Liver (tissue), 9 donors: ENCODE measurements around the gene CSN3. TPM values are rescaled to one million over a fixed set of nuclear protein-coding genes. Genes with fewer than 3 reads are reported as not detected.
"Not testable (repeated sequence)": the region's sequence is repeated elsewhere in the genome, so short reads cannot be mapped to it uniquely, and the experiment has no call there.

Experiments used
- DNase-seq: peaks from one replicate; pipeline ENCODE4 v3.0.0-alpha.2; 2017; ENCODE audit warnings: low spot score
- H3K27ac ChIP-seq, 2 donors: one replicate each; pipeline ENCODE4 v1.7.0; 2013; ENCODE audit warnings: inconsistent platforms in 2 of 2, low read length in 2 of 2, control low read depth in 1 of 2, low read depth in 1 of 2, mild to moderate bottlenecking in 1 of 2
- H3K27me3 ChIP-seq, 4 donors: one replicate each; pipeline versions ENCODE4 v1.6.1 to v1.7.0; 2013; ENCODE audit warnings: low read length in 3 of 4, inconsistent platforms in 1 of 4, mild to moderate bottlenecking in 1 of 4, moderate library complexity in 1 of 4; ENCODE audit not compliant: control insufficient read depth in 4 of 4, insufficient read depth in 4 of 4
- H3K36me3 ChIP-seq, 4 donors: one replicate each; pipeline versions ENCODE4 v1.6.1 to v1.7.0; 2013; ENCODE audit warnings: low read length in 3 of 4, mild to moderate bottlenecking in 3 of 4, low read depth in 1 of 4, moderate library complexity in 1 of 4; ENCODE audit not compliant: control insufficient read depth in 4 of 4, insufficient read depth in 3 of 4
- H3K4me1 ChIP-seq, 4 donors: one replicate each; pipeline versions ENCODE4 v1.6.1 to v1.7.0; 2013; ENCODE audit warnings: low read length in 3 of 4, mild to moderate bottlenecking in 3 of 4, moderate library complexity in 1 of 4; ENCODE audit not compliant: control insufficient read depth in 4 of 4, insufficient read depth in 4 of 4
- H3K4me3 ChIP-seq, 3 donors: one replicate each; pipeline versions ENCODE4 v1.6.1 to v1.7.0; 2013; ENCODE audit warnings: low read length in 3 of 3, control low read depth in 1 of 3, low read depth in 1 of 3, mild to moderate bottlenecking in 1 of 3
- H3K9ac ChIP-seq, 2 donors: one replicate each; pipeline ENCODE4 v1.7.0; 2013; ENCODE audit warnings: low read length in 2 of 2, mild to moderate bottlenecking in 2 of 2, moderate library complexity in 2 of 2, control low read depth in 1 of 2, low read depth in 1 of 2
- H3K9me3 ChIP-seq, 4 donors: one replicate each; pipeline versions ENCODE4 v1.6.1 to v1.7.0; 2013; ENCODE audit warnings: low read length in 3 of 4; ENCODE audit not compliant: control insufficient read depth in 4 of 4
- EGR1 ChIP-seq, 2 donors: IDR thresholded peaks; 2 replicates each; pipeline ENCODE4 v1.6.1; 2016 to 2018; ENCODE audit warnings: antibody characterized with exemption in 2 of 2, low read depth in 2 of 2
- FOXA1 ChIP-seq: IDR thresholded peaks from 2 replicates; pipeline ENCODE4 v1.6.1; 2016; ENCODE audit warnings: antibody characterized with exemption
- FOXA2 ChIP-seq: IDR thresholded peaks from 2 replicates; pipeline ENCODE4 v1.6.1; 2016; ENCODE audit warnings: antibody characterized with exemption
- GABPA ChIP-seq, 2 donors: IDR thresholded peaks in 1 of 2; conservative IDR thresholded peaks in 1 of 2; 2 replicates each; pipeline ENCODE4 v1.6.1; 2016; ENCODE audit warnings: antibody characterized with exemption in 2 of 2, mild to moderate bottlenecking in 1 of 2, moderate library complexity in 1 of 2
- HNF4A ChIP-seq, 2 donors: conservative IDR thresholded peaks; 2 replicates each; pipeline ENCODE4 v1.6.1; 2016; ENCODE audit warnings: antibody characterized with exemption in 2 of 2, mild to moderate bottlenecking in 2 of 2
- HNF4G ChIP-seq: IDR thresholded peaks from 2 replicates; pipeline ENCODE4 v1.6.1; 2016; ENCODE audit warnings: antibody characterized with exemption
- JUND ChIP-seq, 2 donors: IDR thresholded peaks; 2 replicates each; pipeline ENCODE4 v1.6.1; 2016; ENCODE audit warnings: antibody characterized with exemption in 2 of 2
- NR2F2 ChIP-seq: IDR thresholded peaks from 2 replicates; pipeline ENCODE4 v1.6.1; 2016; ENCODE audit warnings: antibody characterized with exemption
- RAD21 ChIP-seq, 2 donors: IDR thresholded peaks; 2 replicates each; pipeline ENCODE4 v1.6.1; 2016; ENCODE audit warnings: antibody characterized with exemption in 2 of 2, mild to moderate bottlenecking in 2 of 2
- RXRA ChIP-seq, 2 donors: IDR thresholded peaks; 2 replicates each; pipeline ENCODE4 v1.6.1; 2017 to 2018; ENCODE audit warnings: antibody characterized with exemption in 2 of 2, mild to moderate bottlenecking in 1 of 2
- SP1 ChIP-seq: IDR thresholded peaks from 2 replicates; pipeline ENCODE4 v1.6.1; 2018; ENCODE audit warnings: antibody characterized with exemption, mild to moderate bottlenecking
- TAF1 ChIP-seq: conservative IDR thresholded peaks from 2 replicates; pipeline ENCODE4 v1.6.1; 2016; ENCODE audit warnings: antibody characterized with exemption, mild to moderate bottlenecking
- YY1 ChIP-seq: IDR thresholded peaks from 2 replicates; pipeline ENCODE4 v1.6.1; 2016; ENCODE audit warnings: antibody characterized with exemption, mild to moderate bottlenecking
- WGBS: extraction: QIAGEN DNeasy Blood & Tissue Kit; methylation state at CpG from one replicate; pipeline ENCODE4 v1.1.7; 2013; 5-methylcytosine and 5-hydroxymethylcytosine counted together
- polyA plus RNA-seq, 2 donors: library from polyadenylated mRNA; stranded (reverse) in 1 of 2; unstranded in 1 of 2; fragments of 200-250 nt in 1 of 2; fragments of >200 nt in 1 of 2; fragmentation: Nextera tagmentation in 1 of 2; extraction: Ambion mirVana in 1 of 2; gene quantifications; one replicate each; pipeline versions ENCODE4 v1.2.1 to v1.2.3, GENCODE V29; 2013 to 2015
- total RNA-seq, 2 donors: library from RNA; depleted of rRNA; stranded (reverse); fragments of >200 nt; gene quantifications; one replicate each; pipeline ENCODE4 v1.2.3, GENCODE V29; 2014
- TF ChIP-seq, protein P1 (sequence below): IDR thresholded peaks from 2 replicates; pipeline ENCODE4 v1.6.1; 2016; ENCODE audit warnings: antibody characterized with exemption
- TF ChIP-seq, protein P2 (sequence below): IDR thresholded peaks from 2 replicates; pipeline ENCODE4 v1.6.1; 2016; ENCODE audit warnings: antibody characterized with exemption
- TF ChIP-seq, protein P3 (sequence below): fragments of 150-350 bp; IDR thresholded peaks from 2 replicates; pipeline ENCODE4 v1.5.1; 2017; ENCODE audit warnings: improper control_type of control experiment, low read depth, low read length; ENCODE audit not compliant: missing input control
- TF ChIP-seq, protein P4 (sequence below): IDR thresholded peaks from 2 replicates; pipeline ENCODE4 v1.6.1; 2016; ENCODE audit warnings: antibody characterized with exemption
- TF ChIP-seq, protein P5 (sequence below): IDR thresholded peaks from 2 replicates; pipeline ENCODE4 v1.6.1; 2016; ENCODE audit warnings: antibody characterized with exemption, mild to moderate bottlenecking
- donor health status: healthy.
- donor health status: healthy.
- donor health status: healthy.
- donor health status: healthy.
- donor health status: healthy.

Gene CSN3, protein sequence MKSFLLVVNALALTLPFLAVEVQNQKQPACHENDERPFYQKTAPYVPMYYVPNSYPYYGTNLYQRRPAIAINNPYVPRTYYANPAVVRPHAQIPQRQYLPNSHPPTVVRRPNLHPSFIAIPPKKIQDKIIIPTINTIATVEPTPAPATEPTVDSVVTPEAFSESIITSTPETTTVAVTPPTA
- total RNA-seq (not detected), polyA plus RNA-seq (not detected)

DNA sequence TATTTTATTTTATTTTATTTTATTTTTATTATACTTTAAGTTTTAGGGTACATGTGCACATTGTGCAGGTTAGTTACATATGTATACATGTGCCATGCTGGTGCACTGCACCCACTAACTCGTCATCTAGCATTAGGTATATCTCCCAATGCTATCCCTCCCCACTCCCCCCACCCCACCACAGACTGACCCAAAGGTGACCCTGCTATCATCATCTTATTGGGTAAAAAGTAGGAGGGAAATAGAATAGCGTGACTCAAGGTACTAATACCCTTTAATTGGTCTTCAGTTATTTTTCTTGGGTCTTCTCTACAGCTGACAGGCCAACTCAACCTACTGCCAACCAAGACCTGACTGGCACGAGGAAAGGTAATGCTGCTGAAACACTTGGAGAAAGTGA lies at the start of gene CSN3:
Gene CSN3, plus strand, starts transcription at position 301 of the 400 bp plus-strand sequence. CDS start 2,223 bp downstream, outside the sequence.
- not testable (repeated sequence) for H3K4me3 ChIP-seq, H3K27ac ChIP-seq, H3K9ac ChIP-seq, H3K9me3 ChIP-seq, DNase-seq, H3K27me3 ChIP-seq, H3K4me1 ChIP-seq, H3K36me3 ChIP-seq
- WGBS, result 92% methylated on average over 3 of the region's 3 CpGs

DNA sequence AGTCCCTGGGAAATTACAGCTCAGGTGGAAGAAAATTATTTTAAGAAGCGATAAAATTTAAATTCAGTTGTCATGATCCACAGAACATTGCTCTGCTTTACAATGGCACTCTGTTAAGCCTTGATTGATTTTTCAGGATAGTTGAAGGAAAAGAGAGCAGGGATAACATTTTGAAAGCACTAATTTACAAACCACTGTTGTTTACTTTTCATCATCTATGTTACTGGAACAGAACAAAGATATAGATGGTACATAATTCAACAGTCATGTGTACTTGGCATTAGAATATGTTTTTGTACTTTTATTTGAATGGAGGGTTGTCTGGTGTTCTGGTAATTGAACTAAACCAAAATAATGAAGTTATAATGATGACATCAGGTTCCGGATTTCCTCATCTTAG lies 49.5 kb upstream of the CSN3 start:
- H3K27me3 ChIP-seq, result no peaks in the 10 kb centered on the region
- no peak overlapping the region for H3K9ac ChIP-seq
- H3K27ac ChIP-seq, result no peak overlapping the region
- 91% methylated on average over 2 of the region's 2 CpGs for WGBS
- H3K4me3 ChIP-seq, result no peak overlapping the region
- no peak for DNase-seq
- H3K4me1 ChIP-seq, result peaks cover 0 to 1% (median 0%) of the 10 kb centered on the region in 4 donors
- no peaks in the 10 kb centered on the region for H3K9me3 ChIP-seq
- TF ChIP-seq FOXA2 (peak; percentile 15), HNF4A (conservative IDR thresholded peaks at IDR 0.05) (no peak)
- H3K36me3 ChIP-seq, result no peaks in the 10 kb centered on the region

DNA sequence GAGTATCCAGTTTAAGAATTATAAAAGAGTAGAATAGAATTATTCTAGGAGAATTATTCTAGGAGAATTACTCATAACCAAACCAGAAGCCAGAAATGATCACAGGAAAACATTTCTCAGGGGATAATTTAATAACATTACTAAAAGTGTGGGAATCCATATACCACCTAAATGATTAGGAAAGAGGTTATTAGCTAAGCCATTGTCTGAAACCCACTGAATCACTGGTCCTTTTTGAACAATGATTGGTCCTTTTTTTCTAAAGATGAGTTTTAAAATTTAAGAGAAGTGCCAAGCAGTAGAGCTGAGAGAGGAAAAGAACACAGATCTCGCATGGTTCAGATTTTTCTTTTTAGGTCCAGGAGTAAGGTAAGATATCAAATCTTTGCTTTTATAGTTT lies 47.0 kb upstream of the CSN3 start, which contains the start of gene ODAM:
Gene ODAM, plus strand, starts transcription at position 301 of the 400 bp plus-strand sequence. CDS start 819 bp downstream, outside the sequence.
- Histone ChIP-seq H3K4me3 (no peak within 1 kb of the TSS), H3K4me1 (peaks cover 0 to 1% (median 0%) of the 10 kb centered on the region in 4 donors), H3K9ac (no peak within 1 kb of the TSS), H3K27ac (no peak within 1 kb of the TSS), H3K27me3 (no peaks in the 10 kb centered on the region), H3K9me3 (no peaks in the 10 kb centered on the region), H3K36me3 (no peaks in the 10 kb centered on the region)
- TF ChIP-seq SP1, result no peak
- no peak for TF ChIP-seq HNF4G
- no peak for TF ChIP-seq YY1
- no peak for TF ChIP-seq RXRA (IDR thresholded peaks at IDR 0.05)
- TF ChIP-seq, protein P1, sequence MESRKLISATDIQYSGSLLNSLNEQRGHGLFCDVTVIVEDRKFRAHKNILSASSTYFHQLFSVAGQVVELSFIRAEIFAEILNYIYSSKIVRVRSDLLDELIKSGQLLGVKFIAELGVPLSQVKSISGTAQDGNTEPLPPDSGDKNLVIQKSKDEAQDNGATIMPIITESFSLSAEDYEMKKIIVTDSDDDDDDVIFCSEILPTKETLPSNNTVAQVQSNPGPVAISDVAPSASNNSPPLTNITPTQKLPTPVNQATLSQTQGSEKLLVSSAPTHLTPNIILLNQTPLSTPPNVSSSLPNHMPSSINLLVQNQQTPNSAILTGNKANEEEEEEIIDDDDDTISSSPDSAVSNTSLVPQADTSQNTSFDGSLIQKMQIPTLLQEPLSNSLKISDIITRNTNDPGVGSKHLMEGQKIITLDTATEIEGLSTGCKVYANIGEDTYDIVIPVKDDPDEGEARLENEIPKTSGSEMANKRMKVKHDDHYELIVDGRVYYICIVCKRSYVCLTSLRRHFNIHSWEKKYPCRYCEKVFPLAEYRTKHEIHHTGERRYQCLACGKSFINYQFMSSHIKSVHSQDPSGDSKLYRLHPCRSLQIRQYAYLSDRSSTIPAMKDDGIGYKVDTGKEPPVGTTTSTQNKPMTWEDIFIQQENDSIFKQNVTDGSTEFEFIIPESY, result no peak
- TF ChIP-seq GABPA (IDR thresholded peaks at IDR 0.05 in 1 of 2, conservative IDR thresholded peaks at IDR 0.05 in 1 of 2), result no peak
- no peak for TF ChIP-seq NR2F2
- no peak for TF ChIP-seq FOXA2
- TF ChIP-seq RAD21 (IDR thresholded peaks at IDR 0.05), result no peak
- TF ChIP-seq, protein P2, sequence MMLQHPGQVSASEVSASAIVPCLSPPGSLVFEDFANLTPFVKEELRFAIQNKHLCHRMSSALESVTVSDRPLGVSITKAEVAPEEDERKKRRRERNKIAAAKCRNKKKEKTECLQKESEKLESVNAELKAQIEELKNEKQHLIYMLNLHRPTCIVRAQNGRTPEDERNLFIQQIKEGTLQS, result no peak
- TF ChIP-seq, protein P3, sequence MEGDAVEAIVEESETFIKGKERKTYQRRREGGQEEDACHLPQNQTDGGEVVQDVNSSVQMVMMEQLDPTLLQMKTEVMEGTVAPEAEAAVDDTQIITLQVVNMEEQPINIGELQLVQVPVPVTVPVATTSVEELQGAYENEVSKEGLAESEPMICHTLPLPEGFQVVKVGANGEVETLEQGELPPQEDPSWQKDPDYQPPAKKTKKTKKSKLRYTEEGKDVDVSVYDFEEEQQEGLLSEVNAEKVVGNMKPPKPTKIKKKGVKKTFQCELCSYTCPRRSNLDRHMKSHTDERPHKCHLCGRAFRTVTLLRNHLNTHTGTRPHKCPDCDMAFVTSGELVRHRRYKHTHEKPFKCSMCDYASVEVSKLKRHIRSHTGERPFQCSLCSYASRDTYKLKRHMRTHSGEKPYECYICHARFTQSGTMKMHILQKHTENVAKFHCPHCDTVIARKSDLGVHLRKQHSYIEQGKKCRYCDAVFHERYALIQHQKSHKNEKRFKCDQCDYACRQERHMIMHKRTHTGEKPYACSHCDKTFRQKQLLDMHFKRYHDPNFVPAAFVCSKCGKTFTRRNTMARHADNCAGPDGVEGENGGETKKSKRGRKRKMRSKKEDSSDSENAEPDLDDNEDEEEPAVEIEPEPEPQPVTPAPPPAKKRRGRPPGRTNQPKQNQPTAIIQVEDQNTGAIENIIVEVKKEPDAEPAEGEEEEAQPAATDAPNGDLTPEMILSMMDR, result no peak
- no peak for TF ChIP-seq JUND (IDR thresholded peaks at IDR 0.05)
- TF ChIP-seq TAF1, result no peak
- TF ChIP-seq EGR1 (IDR thresholded peaks at IDR 0.05; ENCODE audit: low read depth in 2 of 2), result no peak
- TF ChIP-seq HNF4A (conservative IDR thresholded peaks at IDR 0.05), result no peak
- TF ChIP-seq, protein P4, sequence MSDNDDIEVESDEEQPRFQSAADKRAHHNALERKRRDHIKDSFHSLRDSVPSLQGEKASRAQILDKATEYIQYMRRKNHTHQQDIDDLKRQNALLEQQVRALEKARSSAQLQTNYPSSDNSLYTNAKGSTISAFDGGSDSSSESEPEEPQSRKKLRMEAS, result no peak
- no peak for TF ChIP-seq FOXA1
- TF ChIP-seq, protein P5, sequence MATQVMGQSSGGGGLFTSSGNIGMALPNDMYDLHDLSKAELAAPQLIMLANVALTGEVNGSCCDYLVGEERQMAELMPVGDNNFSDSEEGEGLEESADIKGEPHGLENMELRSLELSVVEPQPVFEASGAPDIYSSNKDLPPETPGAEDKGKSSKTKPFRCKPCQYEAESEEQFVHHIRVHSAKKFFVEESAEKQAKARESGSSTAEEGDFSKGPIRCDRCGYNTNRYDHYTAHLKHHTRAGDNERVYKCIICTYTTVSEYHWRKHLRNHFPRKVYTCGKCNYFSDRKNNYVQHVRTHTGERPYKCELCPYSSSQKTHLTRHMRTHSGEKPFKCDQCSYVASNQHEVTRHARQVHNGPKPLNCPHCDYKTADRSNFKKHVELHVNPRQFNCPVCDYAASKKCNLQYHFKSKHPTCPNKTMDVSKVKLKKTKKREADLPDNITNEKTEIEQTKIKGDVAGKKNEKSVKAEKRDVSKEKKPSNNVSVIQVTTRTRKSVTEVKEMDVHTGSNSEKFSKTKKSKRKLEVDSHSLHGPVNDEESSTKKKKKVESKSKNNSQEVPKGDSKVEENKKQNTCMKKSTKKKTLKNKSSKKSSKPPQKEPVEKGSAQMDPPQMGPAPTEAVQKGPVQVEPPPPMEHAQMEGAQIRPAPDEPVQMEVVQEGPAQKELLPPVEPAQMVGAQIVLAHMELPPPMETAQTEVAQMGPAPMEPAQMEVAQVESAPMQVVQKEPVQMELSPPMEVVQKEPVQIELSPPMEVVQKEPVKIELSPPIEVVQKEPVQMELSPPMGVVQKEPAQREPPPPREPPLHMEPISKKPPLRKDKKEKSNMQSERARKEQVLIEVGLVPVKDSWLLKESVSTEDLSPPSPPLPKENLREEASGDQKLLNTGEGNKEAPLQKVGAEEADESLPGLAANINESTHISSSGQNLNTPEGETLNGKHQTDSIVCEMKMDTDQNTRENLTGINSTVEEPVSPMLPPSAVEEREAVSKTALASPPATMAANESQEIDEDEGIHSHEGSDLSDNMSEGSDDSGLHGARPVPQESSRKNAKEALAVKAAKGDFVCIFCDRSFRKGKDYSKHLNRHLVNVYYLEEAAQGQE, result no peak
- no peak for DNase-seq
- 94% methylated on average over 1 of the region's 1 CpG for WGBS
